ENCODE measurements around the gene HADHB. TPM values are rescaled to one million over a fixed set of nuclear protein-coding genes. Genes with fewer than 3 reads are reported as not detected.
"Not testable (repeated sequence)": the region's sequence is repeated elsewhere in the genome, so short reads cannot be mapped to it uniquely, and the experiment has no call there.

The HADHB gene
- total RNA-seq, 2 experiments from 2014 or later: 69.3 to 75.6 TPM

- ChIA-PET CTCF (interaction anchor here (0.9 to 1.1 kb wide), 2 partner anchors 9 to 368 kb away, joined by 3 to 4 read pairs; no protein-coding TSS in a partner anchor), POLR2A (interaction anchor here (0.6 kb wide), 1 partner anchor 465 kb away, joined by 6 read pairs; no protein-coding TSS in a partner anchor)
Measured at GRCh38 chr2:26318950-26319349, 74.2 kb downstream of the HADHB start.

- POLR2A ChIA-PET, CTCF ChIA-PET: not testable (repeated sequence)
Measured at GRCh38 chr2:26324479-26324878, 79.7 kb downstream of the HADHB start.

- CTCF ChIA-PET: no interaction called here
- POLR2A ChIA-PET: no interaction called here
Measured at GRCh38 chr2:26324903-26325302, 80.2 kb downstream of the HADHB start.

- ChIA-PET CTCF (no interaction called here), POLR2A (no interaction called here)
Measured at GRCh38 chr2:26325851-26326250, 81.1 kb downstream of the HADHB start.

GRCh38 chr2:26326514-26326913, 81.8 kb downstream of the HADHB start:
- CTCF ChIA-PET: no interaction called here

GRCh38 chr2:26327291-26328272, 82.8 kb downstream of the HADHB start:
- POLR2A ChIA-PET: no interaction called here
- CTCF ChIA-PET: interaction anchor here (0.5 to 0.9 kb wide), 3 partner anchors 16 to 72 kb away, joined by 3 to 4 read pairs (median 3); no protein-coding TSS in a partner anchor

More at GRCh38 chr2:26326514-26326913, 81.8 kb downstream of the HADHB start:
- POLR2A ChIA-PET: no interaction called here

GRCh38 chr2:26329083-26329482, 84.3 kb downstream of the HADHB start:
- CTCF ChIA-PET: interaction anchor here (0.6 kb wide), 1 partner anchor 185 kb away, joined by 3 read pairs; no protein-coding TSS in a partner anchor
- POLR2A ChIA-PET: not testable (repeated sequence)

GRCh38 chr2:26330114-26330549, 85.4 kb downstream of the HADHB start:
- CTCF ChIA-PET: interaction anchor here (0.5 to 0.7 kb wide), 4 partner anchors 85 to 566 kb away, joined by 3 to 7 read pairs (median 4); partner anchors contain the start of genes HADHA and HADHB
- POLR2A ChIA-PET: no interaction called here

GRCh38 chr2:26330604-26331003, 85.9 kb downstream of the HADHB start:
- CTCF ChIA-PET: interaction anchor here (0.5 to 0.7 kb wide), 3 partner anchors 85 to 307 kb away, joined by 3 to 7 read pairs (median 4); partner anchors contain the start of genes HADHA and HADHB
- POLR2A ChIA-PET: no interaction called here

GRCh38 chr2:26331321-26331720, 86.6 kb downstream of the HADHB start:
- CTCF ChIA-PET, POLR2A ChIA-PET: not testable (repeated sequence)

GRCh38 chr2:26333293-26333692, 88.6 kb downstream of the HADHB start:
- ChIA-PET POLR2A (no interaction called here), CTCF (no interaction called here)

GRCh38 chr2:26335231-26335630, 90.5 kb downstream of the HADHB start:
- POLR2A ChIA-PET: interaction anchor here (0.5 kb wide), 1 partner anchor 433 kb away, joined by 3 read pairs; no protein-coding TSS in a partner anchor
- CTCF ChIA-PET: no interaction called here

GRCh38 chr2:26336719-26337118, 92.0 kb downstream of the HADHB start:
- ChIA-PET POLR2A (interaction anchor here (1.7 kb wide), 1 partner anchor 9 kb away, joined by 5 read pairs; the partner anchor contains the start of gene SELENOI), CTCF (interaction anchor here (1.0 kb wide), 1 partner anchor 365 kb away, joined by 3 read pairs; no protein-coding TSS in a partner anchor)

GRCh38 chr2:26337298-26337697, 92.6 kb downstream of the HADHB start:
- ChIA-PET POLR2A (interaction anchor here (1.7 kb wide), 1 partner anchor 8 kb away, joined by 5 read pairs; the partner anchor contains the start of gene SELENOI), CTCF (no interaction called here)

Other genes starting within 250 kb of the HADHB start
- 100 to 1,000 TPM; 150 to 152 TPM for gene RAB10, start 210.9 kb upstream of the HADHB start, total RNA-seq
- 1 to 10 TPM; 4.2 to 4.5 TPM for gene GAREM2, start 71.9 kb upstream of the HADHB start, total RNA-seq
- gene HADHA, start 307 bp upstream of the HADHB start, total RNA-seq: 100 to 1,000 TPM; 124 TPM
- gene SELENOI, start 101.2 kb downstream of the HADHB start, total RNA-seq: 10 to 100 TPM; 58.4 to 63.9 TPM
- gene ADGRF3, start 101.8 kb downstream of the HADHB start, total RNA-seq: 1 to 10 TPM; 3.7 to 3.9 TPM
- gene DRC1, start 157.0 kb downstream of the HADHB start, total RNA-seq: not detected
- gene OTOF, start 233.2 kb downstream of the HADHB start, total RNA-seq: 1 to 10 TPM; 2.3 to 2.6 TPM

Measured in activated CD8-positive, alpha-beta memory T cell treated with anti-CD3 and anti-CD28 coated beads for 36 hours (primary cell).